Panc1 (cell line): ENCODE measurements around the gene OAS1. TPM values are rescaled to one million over a fixed set of nuclear protein-coding genes. Genes with fewer than 3 reads are reported as not detected.

Experiments used
- ATAC-seq: fragments of 200-7000 bp; cut with Tn5 transposase; 2 replicates; pipeline ENCODE4 v1.9.1; 2020; ENCODE audit warnings: mild to moderate bottlenecking, moderate library complexity
- BruUV-seq: library from RNA; stranded (reverse); fragments of 400-500 nt; replicated peaks from 2 replicates; lab custom pipeline; 2021; lab: Mats Ljungman, UMichigan
- CTCF ChIA-PET: fragments of 300-600 bp; sonication (Branson Sonifier 250); formaldehyde crosslinking; loops from one replicate; lab custom pipeline; 2022; ENCODE audit warnings: antibody characterized with exemption; lab: Charles Lee
- POLR2A ChIA-PET: fragments of 300-600 bp; sonication (Branson Sonifier 250); formaldehyde crosslinking; loops from one replicate; lab custom pipeline; 2022; ENCODE audit warnings: antibody characterized with exemption; lab: Charles Lee
- DNase-seq: peaks from one replicate; pipeline ENCODE4 v3.0.0-alpha.2; 2010; ENCODE audit warnings: low read depth, low spot score
- H3K27ac ChIP-seq: 2 replicates; pipeline ENCODE4 v1.5.1; 2011; ENCODE audit warnings: mild to moderate bottlenecking, low read length, inconsistent platforms
- H3K27me3 ChIP-seq: fragments of 200-500 bp; sonication (Bioruptor generic); 2 replicates; pipeline ENCODE4 v1.6.0; 2014; ENCODE audit warnings: low read length, inconsistent platforms; ENCODE audit not compliant: control insufficient read depth, insufficient read depth
- H3K36me3 ChIP-seq: fragments of 200-500 bp; sonication (Bioruptor generic); 2 replicates; pipeline ENCODE4 v1.5.1; 2014; ENCODE audit warnings: inconsistent platforms, mild to moderate bottlenecking, low read length, moderate library complexity; ENCODE audit not compliant: control insufficient read depth, insufficient read depth
- H3K4me1 ChIP-seq: 2 replicates; pipeline ENCODE4 v1.5.1; 2011; ENCODE audit warnings: inconsistent platforms, mild to moderate bottlenecking, low read length, moderate library complexity; ENCODE audit not compliant: control insufficient read depth, insufficient read depth
- H3K4me3 ChIP-seq, 2 experiments: 2 replicates each; pipeline ENCODE4 v1.5.1; 2011 to 2012; ENCODE audit warnings: low read depth in 2 of 2, low read length in 2 of 2, mild to moderate bottlenecking in 2 of 2, inconsistent platforms in 1 of 2, moderate library complexity in 1 of 2
- H3K9me3 ChIP-seq: fragments of 200-500 bp; sonication (Bioruptor generic); 2 replicates; pipeline ENCODE4 v1.5.1; 2014; ENCODE audit warnings: low read depth, mild to moderate bottlenecking, inconsistent platforms, low read length, moderate library complexity; ENCODE audit not compliant: control insufficient read depth, insufficient read depth
- POLR2AphosphoS5 ChIP-seq: IDR thresholded peaks from 2 replicates; pipeline ENCODE4 v1.6.1; 2012; ENCODE audit warnings: mild to moderate bottlenecking, low read depth, low read length, moderate library complexity
- REST ChIP-seq, 2 experiments: IDR thresholded peaks; 2 replicates each; pipeline ENCODE4 v1.6.1; 2011 to 2012; ENCODE audit warnings: low read depth in 2 of 2, control low read depth in 1 of 2, low read length in 1 of 2, mild to moderate bottlenecking in 1 of 2, moderate library complexity in 1 of 2; ENCODE audit not compliant: insufficient read depth in 1 of 2
- SIN3A ChIP-seq: IDR thresholded peaks from 2 replicates; pipeline ENCODE4 v1.6.1; 2012; ENCODE audit warnings: low read depth, mild to moderate bottlenecking, low read length, moderate library complexity, borderline replicate concordance; ENCODE audit not compliant: insufficient read depth
- TCF7L2 ChIP-seq: IDR thresholded peaks from 2 replicates; pipeline ENCODE4 v1.6.1; 2011; ENCODE audit warnings: mild to moderate bottlenecking, low read depth, low read length, inconsistent platforms
- in situ Hi-C: cut with HindIII; loops from 2 replicates; pipeline ENCODE4 v1.10.0; 2016; ENCODE audit warnings: low sequenced_read_pairs, low pct_unique_long_range_greater_than_20kb
- intact Hi-C: fragments of 100-400 bp; cut with micrococcal nuclease; formaldehyde crosslinking; loops from one replicate; pipeline ENCODE4 v1.10.0; 2022; ENCODE audit not compliant: unreplicated experiment
- total RNA-seq: library from RNA; stranded (reverse); gene quantifications from one replicate; pipeline ENCODE4 v1.2.1, GENCODE V29; 2021; ENCODE audit not compliant: unreplicated experiment
- TF ChIP-seq, protein P1 (sequence below): fragments of 450-650 bp; IDR thresholded peaks from 2 replicates; pipeline ENCODE4 v1.5.1; 2017; ENCODE audit warnings: mild to moderate bottlenecking

OAS1 gene
- total RNA-seq, 1 experiment from 2014 or later = 4.5 TPM

- POLR2A ChIA-PET = no interaction called here
- in situ Hi-C loops (no loop called here), intact Hi-C loops (no loop called here)
- Histone ChIP-seq H3K27me3 (no peaks in the 10 kb centered on the region), H3K27ac (no peak overlapping the region), H3K4me1 (no peaks in the 10 kb centered on the region), H3K9me3 (no peaks in the 10 kb centered on the region), H3K36me3 (no peaks in the 10 kb centered on the region), H3K4me3 (no peak overlapping the region)
- BruUV-seq = no TSS peak
- no peak for TF ChIP-seq POLR2AphosphoS5
- no peak for DNase-seq
- CTCF ChIA-PET = no interaction called here
- no peak for ATAC-seq
Measured at GRCh38 chr12:112947761-112948160, 41.0 kb downstream of the OAS1 start.

DNA sequence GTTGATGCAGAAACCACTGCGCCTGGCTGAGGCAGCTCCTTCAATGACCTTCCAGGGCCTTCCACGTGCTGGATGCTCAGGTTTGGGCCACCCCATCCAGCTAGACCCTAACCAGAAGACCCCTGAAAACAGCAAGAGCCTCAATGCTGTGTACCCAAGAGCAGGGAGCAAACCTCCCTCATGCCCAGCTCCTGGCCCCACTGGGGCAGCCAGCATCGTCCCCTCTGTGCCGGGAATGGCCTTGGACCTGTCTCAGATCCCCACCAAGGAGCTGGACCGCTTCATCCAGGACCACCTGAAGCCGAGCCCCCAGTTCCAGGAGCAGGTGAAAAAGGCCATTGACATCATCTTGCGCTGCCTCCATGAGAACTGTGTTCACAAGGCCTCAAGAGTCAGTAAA lies 42.0 kb downstream of the OAS1 start:
- H3K4me3 ChIP-seq = no peak overlapping the region
- BruUV-seq = no TSS peak
- in situ Hi-C loops (no loop called here), intact Hi-C loops (no loop called here)
- ChIA-PET POLR2A (interaction anchor here (0.6 kb wide), 1 partner anchor 11 kb away, joined by 11 read pairs; no protein-coding TSS in a partner anchor), CTCF (interaction anchor here (0.5 kb wide), 1 partner anchor 204 kb away, joined by 3 read pairs; no protein-coding TSS in a partner anchor)
- DNase-seq = no peak
- TF ChIP-seq, protein P1, sequence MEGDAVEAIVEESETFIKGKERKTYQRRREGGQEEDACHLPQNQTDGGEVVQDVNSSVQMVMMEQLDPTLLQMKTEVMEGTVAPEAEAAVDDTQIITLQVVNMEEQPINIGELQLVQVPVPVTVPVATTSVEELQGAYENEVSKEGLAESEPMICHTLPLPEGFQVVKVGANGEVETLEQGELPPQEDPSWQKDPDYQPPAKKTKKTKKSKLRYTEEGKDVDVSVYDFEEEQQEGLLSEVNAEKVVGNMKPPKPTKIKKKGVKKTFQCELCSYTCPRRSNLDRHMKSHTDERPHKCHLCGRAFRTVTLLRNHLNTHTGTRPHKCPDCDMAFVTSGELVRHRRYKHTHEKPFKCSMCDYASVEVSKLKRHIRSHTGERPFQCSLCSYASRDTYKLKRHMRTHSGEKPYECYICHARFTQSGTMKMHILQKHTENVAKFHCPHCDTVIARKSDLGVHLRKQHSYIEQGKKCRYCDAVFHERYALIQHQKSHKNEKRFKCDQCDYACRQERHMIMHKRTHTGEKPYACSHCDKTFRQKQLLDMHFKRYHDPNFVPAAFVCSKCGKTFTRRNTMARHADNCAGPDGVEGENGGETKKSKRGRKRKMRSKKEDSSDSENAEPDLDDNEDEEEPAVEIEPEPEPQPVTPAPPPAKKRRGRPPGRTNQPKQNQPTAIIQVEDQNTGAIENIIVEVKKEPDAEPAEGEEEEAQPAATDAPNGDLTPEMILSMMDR = no peak
- TF ChIP-seq TCF7L2 (no peak), POLR2AphosphoS5 (no peak), REST (IDR thresholded peaks at IDR 0.05; ENCODE audit: insufficient read depth in 1 of 2, low read depth in 2 of 2, low read length in 1 of 2) (no peak), SIN3A (no peak)
- H3K9me3 ChIP-seq = no peaks in the 10 kb centered on the region
- H3K36me3 ChIP-seq = no peaks in the 10 kb centered on the region
- H3K27ac ChIP-seq = no peak overlapping the region
- no peaks in the 10 kb centered on the region for H3K4me1 ChIP-seq
- ATAC-seq = no peak
- H3K27me3 ChIP-seq = no peaks in the 10 kb centered on the region

GRCh38 chr12:112950701-112951100 lies 43.9 kb downstream of the OAS1 start:
- intact Hi-C loops = no loop called here
- TF ChIP-seq REST (IDR thresholded peaks at IDR 0.05; ENCODE audit: insufficient read depth in 1 of 2, low read depth in 2 of 2, low read length in 1 of 2) = no peak
- no peak for TF ChIP-seq POLR2AphosphoS5
- TF ChIP-seq TCF7L2 = no peak
- TF ChIP-seq, protein P1 = no peak
- TF ChIP-seq SIN3A = no peak
- DNase-seq (no peak), ATAC-seq (no peak)
- BruUV-seq = no TSS peak
- no peaks in the 10 kb centered on the region for H3K27me3 ChIP-seq
- in situ Hi-C loops = no loop called here
- H3K4me1 ChIP-seq = no peaks in the 10 kb centered on the region
- no peak overlapping the region for H3K27ac ChIP-seq
- POLR2A ChIA-PET = no interaction called here
- no peaks in the 10 kb centered on the region for H3K9me3 ChIP-seq
- H3K36me3 ChIP-seq = no peaks in the 10 kb centered on the region
- CTCF ChIA-PET = no interaction called here
- H3K4me3 ChIP-seq = no peak overlapping the region
